Common myeloid progenitor, CD34-positive (primary cell): ENCODE results near the gene NXPE4.
"Not testable (repeated sequence)": the region's sequence is repeated elsewhere in the genome, so short reads cannot be mapped to it uniquely, and the experiment has no call there.

ENCODE experiments used
- CTCF ChIA-PET: fragments of 350-600 bp; sonication (Branson Sonifier 250); formaldehyde crosslinking; loops from one replicate; lab custom pipeline; 2021; ENCODE audit warnings: antibody characterized with exemption; lab: Charles Lee
- POLR2A ChIA-PET: fragments of 350-600 bp; sonication (Branson Sonifier 250); formaldehyde crosslinking; loops from one replicate; lab custom pipeline; 2021; ENCODE audit warnings: antibody characterized with exemption; lab: Charles Lee
- DNase-seq, 3 donors: peaks; one replicate each; pipeline versions ENCODE4 v3.0.0 to v3.0.0-alpha.2; 2013
- H3K27ac ChIP-seq, 2 experiments: 1 replicate in 1 of 2; 2 replicates in 1 of 2; pipeline ENCODE4 v1.7.0; 2013; ENCODE audit warnings: inconsistent platforms in 2 of 2, low read length in 2 of 2, mild to moderate bottlenecking in 2 of 2, low read depth in 1 of 2, moderate library complexity in 1 of 2; ENCODE audit not compliant: severe bottlenecking in 2 of 2, insufficient read depth in 1 of 2, poor library complexity in 1 of 2
- H3K27me3 ChIP-seq, 5 experiments: replicated peaks in 2 of 5; 1 replicate in 3 of 5; 2 replicates in 2 of 5; pipeline versions ENCODE4 v1.6.1 to v1.7.0; 2013; ENCODE audit warnings: low read length in 4 of 5, mild to moderate bottlenecking in 2 of 5, moderate library complexity in 2 of 5, inconsistent platforms in 1 of 5; ENCODE audit not compliant: insufficient read depth in 5 of 5, control insufficient read depth in 4 of 5
- H3K36me3 ChIP-seq, 4 experiments: 1 replicate in 2 of 4; 2 replicates in 2 of 4; pipeline versions ENCODE4 v1.6.1 to v1.7.0; 2013; ENCODE audit warnings: low read length in 3 of 4, control low read depth in 1 of 4, mild to moderate bottlenecking in 1 of 4; ENCODE audit not compliant: control insufficient read depth in 4 of 4, insufficient read depth in 4 of 4
- H3K4me1 ChIP-seq, 4 experiments: 1 replicate in 3 of 4; 2 replicates in 1 of 4; pipeline versions ENCODE4 v1.6.1 to v1.7.1; 2013; ENCODE audit warnings: low read length in 3 of 4, mild to moderate bottlenecking in 3 of 4, control low read depth in 1 of 4, inconsistent platforms in 1 of 4, moderate library complexity in 1 of 4; ENCODE audit not compliant: control insufficient read depth in 4 of 4, insufficient read depth in 4 of 4; ENCODE audit errors: control extremely low read depth in 1 of 4
- H3K4me3 ChIP-seq, 7 experiments: 1 replicate in 4 of 7; 2 replicates in 3 of 7; pipeline versions ENCODE4 v1.5.1 to v1.7.0; 2013; ENCODE audit warnings: mild to moderate bottlenecking in 7 of 7, low read length in 6 of 7, moderate library complexity in 6 of 7, inconsistent platforms in 2 of 7, low read depth in 2 of 7, control low read depth in 1 of 7; ENCODE audit not compliant: insufficient read depth in 4 of 7, control insufficient read depth in 1 of 7; ENCODE audit errors: extremely low read depth in 1 of 7
- H3K9me3 ChIP-seq, 5 experiments: 1 replicate in 4 of 5; 2 replicates in 1 of 5; pipeline versions ENCODE4 v1.6.1 to v1.7.1; 2013; ENCODE audit warnings: low read length in 4 of 5, mild to moderate bottlenecking in 2 of 5, inconsistent platforms in 1 of 5, low read depth in 1 of 5, moderate library complexity in 1 of 5; ENCODE audit not compliant: control insufficient read depth in 4 of 5, insufficient read depth in 2 of 5; ENCODE audit errors: control extremely low read depth in 1 of 5
- WGBS: methylation state at CpG from one replicate; pipeline ENCODE4 v1.1.5; 2013; ENCODE audit not compliant: insufficient coverage; 5-methylcytosine and 5-hydroxymethylcytosine counted together

Gene NXPE4

GRCh38 chr11:114615448-114616361, 20.1 kb upstream of the NXPE4 start:
- no peak for DNase-seq
- Histone ChIP-seq H3K9me3 (peaks cover 0 to 65% (median 28%) of the 10 kb centered on the region in 5 experiments), H3K4me1 (no peaks in the 10 kb centered on the region), H3K36me3 (no peaks in the 10 kb centered on the region), H3K4me3 (no peak overlapping the region), H3K27ac (no peak overlapping the region), H3K27me3 (no peaks in the 10 kb centered on the region)
- POLR2A ChIA-PET: no interaction called here
- CTCF ChIA-PET: no interaction called here
- 97% methylated on average over 17 of the region's 17 CpGs for WGBS

DNA sequence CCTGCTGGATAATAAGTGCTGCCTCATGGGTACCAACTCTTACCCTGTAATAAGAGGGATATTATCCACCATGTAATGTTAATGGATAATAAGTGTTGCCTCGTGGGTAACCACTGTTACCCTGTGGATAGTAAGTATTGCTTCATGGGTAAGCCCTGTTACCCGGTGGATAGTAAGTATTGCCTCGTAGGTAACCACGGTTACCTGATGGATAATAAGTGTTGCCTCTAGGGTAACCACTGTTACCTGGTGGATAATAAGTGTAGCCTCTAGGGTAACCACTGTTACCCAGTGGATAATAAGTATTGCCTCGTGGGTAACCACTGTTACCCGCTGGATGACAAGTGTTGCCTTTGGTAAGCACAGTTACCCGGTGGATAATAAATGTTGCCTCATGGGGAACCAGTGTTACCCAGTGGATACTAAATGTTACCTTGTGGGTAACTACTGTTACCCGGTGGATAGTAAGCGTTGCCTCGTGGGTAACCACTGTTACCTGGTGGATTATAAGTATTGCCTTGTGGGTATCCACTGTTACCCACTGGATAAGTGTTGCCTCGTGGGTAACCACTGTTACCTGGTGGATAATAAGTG, 18.6 kb upstream of the NXPE4 start:
- WGBS: 92% methylated on average over 10 of the region's 11 CpGs
- H3K4me1 ChIP-seq: no peaks in the 10 kb centered on the region
- ChIA-PET POLR2A (no interaction called here), CTCF (no interaction called here)
- H3K9me3 ChIP-seq: peaks cover 0 to 57% (median 25%) of the 10 kb centered on the region in 5 experiments
- no peak overlapping the region for H3K4me3 ChIP-seq
- H3K36me3 ChIP-seq: no peaks in the 10 kb centered on the region
- DNase-seq: no peak
- no peak overlapping the region for H3K27ac ChIP-seq
- H3K27me3 ChIP-seq: no peaks in the 10 kb centered on the region

DNA sequence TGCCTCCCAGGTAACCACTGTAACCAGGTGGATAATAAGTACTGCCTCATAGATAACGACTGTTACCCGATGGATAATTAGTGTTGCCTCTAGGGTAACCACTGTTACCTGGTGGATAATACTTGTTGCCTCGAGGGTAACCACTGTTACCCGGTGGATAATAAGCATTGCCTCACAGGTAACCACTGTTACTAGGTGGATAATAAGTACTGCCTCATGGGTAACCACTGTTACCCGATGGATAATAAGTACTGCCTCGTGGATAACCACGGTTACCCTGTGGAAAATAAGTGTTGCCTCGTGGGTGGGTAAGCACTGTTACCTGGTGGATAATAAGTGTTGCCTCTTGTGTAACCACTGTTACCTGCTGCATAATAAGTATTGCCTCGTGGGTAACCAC, 17.5 kb upstream of the NXPE4 start:
- H3K4me1 ChIP-seq, DNase-seq, H3K27me3 ChIP-seq, H3K4me3 ChIP-seq, CTCF ChIA-PET, H3K36me3 ChIP-seq, H3K27ac ChIP-seq, POLR2A ChIA-PET: not testable (repeated sequence)
- peaks cover 0 to 56% (median 22%) of the 10 kb centered on the region in 5 experiments for H3K9me3 ChIP-seq
- WGBS: 95% methylated on average over 9 of the region's 9 CpGs

DNA sequence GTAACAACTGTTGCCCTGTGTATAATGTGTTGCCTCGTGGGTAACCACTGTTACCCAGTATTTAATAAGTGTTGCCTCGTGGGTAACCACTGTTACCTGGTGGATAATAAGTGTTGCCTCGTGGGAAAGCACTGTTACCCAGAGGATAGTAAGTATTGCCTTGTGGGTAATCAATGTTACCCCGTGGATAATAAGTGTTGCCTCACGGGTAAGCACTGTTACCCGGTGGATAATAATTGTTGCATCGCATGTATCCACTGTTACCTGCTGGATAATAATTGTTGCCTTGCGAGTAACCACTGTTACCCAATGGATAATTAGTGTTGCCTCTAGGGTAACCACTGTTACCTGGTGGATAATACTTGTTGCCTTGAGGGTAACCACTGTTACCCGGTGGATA, 17.1 kb upstream of the NXPE4 start:
- CTCF ChIA-PET: no interaction called here
- Histone ChIP-seq H3K9me3 (peaks cover 0 to 56% (median 18%) of the 10 kb centered on the region in 5 experiments), H3K4me1 (no peaks in the 10 kb centered on the region), H3K4me3 (no peak overlapping the region), H3K27ac (no peak overlapping the region), H3K27me3 (no peaks in the 10 kb centered on the region), H3K36me3 (no peaks in the 10 kb centered on the region)
- POLR2A ChIA-PET: no interaction called here
- DNase-seq: no peak
- 93% methylated on average over 9 of the region's 9 CpGs for WGBS

DNA sequence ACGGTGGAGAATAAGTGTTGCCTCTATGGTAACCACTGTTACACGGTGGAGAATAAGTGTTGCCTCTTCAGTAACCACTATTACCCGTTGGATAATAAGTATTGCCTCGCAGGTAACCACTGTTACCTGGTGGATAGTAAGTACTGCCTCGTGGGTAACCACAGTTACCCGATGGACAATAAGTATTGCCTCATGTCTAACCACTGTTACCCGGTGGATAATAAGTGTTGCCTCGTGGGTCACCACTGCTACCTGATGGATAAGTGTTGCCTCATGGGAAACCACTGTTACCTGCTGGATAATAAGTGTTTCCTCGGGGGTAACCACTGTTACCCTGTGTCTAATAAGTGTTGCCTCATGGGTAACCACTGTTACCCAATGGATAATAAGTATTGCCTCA, 16.6 kb upstream of the NXPE4 start:
- CTCF ChIA-PET, POLR2A ChIA-PET: not testable (repeated sequence)

GRCh38 chr11:114610984-114611944, 15.7 kb upstream of the NXPE4 start:
- POLR2A ChIA-PET: no interaction called here

More for the DNA sequence above, 16.6 kb upstream of the NXPE4 start:
- H3K27me3 ChIP-seq, H3K36me3 ChIP-seq, H3K4me1 ChIP-seq, H3K4me3 ChIP-seq, H3K27ac ChIP-seq, DNase-seq: not testable (repeated sequence)
- 100% methylated on average over 9 of the region's 9 CpGs for WGBS
- peaks cover 0 to 53% (median 18%) of the 10 kb centered on the region in 5 experiments for H3K9me3 ChIP-seq

More at GRCh38 chr11:114610984-114611944, 15.7 kb upstream of the NXPE4 start:
- 97% methylated on average over 13 of the region's 18 CpGs for WGBS
- peaks cover 0 to 48% (median 18%) of the 10 kb centered on the region in 5 experiments for H3K9me3 ChIP-seq
- H3K4me3 ChIP-seq: no peak overlapping the region
- CTCF ChIA-PET: no interaction called here
- DNase-seq: no peak
- H3K4me1 ChIP-seq: no peaks in the 10 kb centered on the region
- H3K27ac ChIP-seq: no peak overlapping the region
- no peaks in the 10 kb centered on the region for H3K36me3 ChIP-seq
- H3K27me3 ChIP-seq: no peaks in the 10 kb centered on the region
